ENCODE measurements around the gene UMAD1.

The UMAD1 gene

GRCh38 chr7:7750571-7751242 is 110.2 kb downstream of the UMAD1 start:
- Histone ChIP-seq H3K18ac (ENCODE audit: low read length) (no peak overlapping the region), H2BK5ac (ENCODE audit: low read depth, low read length, poor library complexity) (no peak overlapping the region), H4K91ac (ENCODE audit: low read depth, low read length) (no peak overlapping the region), H3K27ac (ENCODE audit: low read depth, low read length) (no peak overlapping the region), H2BK12ac (ENCODE audit: low read length) (no peak overlapping the region), H2BK120ac (ENCODE audit: insufficient read depth, low read length, poor library complexity) (no peak overlapping the region), H3K9ac (ENCODE audit: low read length) (no peak overlapping the region), H3K27me3 (ENCODE audit: insufficient read depth, low read length) (no peaks in the 10 kb centered on the region), H3K79me1 (ENCODE audit: low read length) (no peaks in the 10 kb centered on the region), H3K79me2 (ENCODE audit: control insufficient read depth, insufficient read depth, low read length, poor library complexity) (no peaks in the 10 kb centered on the region), H3K14ac (ENCODE audit: low read length) (no peak overlapping the region), H3K36me3 (ENCODE audit: control insufficient read depth in 1 of 2, insufficient read depth in 2 of 2, low read length in 2 of 2) (no peaks in the 10 kb centered on the region), H3K4me2 (ENCODE audit: low read length) (no peak overlapping the region), H3K4me3 (ENCODE audit: low read depth, low read length) (no peak overlapping the region), H3K4ac (ENCODE audit: low read depth, low read length) (no peak overlapping the region), H2AK5ac (ENCODE audit: low read length) (no peak overlapping the region), H3K9me3 (ENCODE audit: insufficient read depth, low read depth, low read length) (no peaks in the 10 kb centered on the region), H3K23ac (ENCODE audit: low read length) (no peak overlapping the region), H2AFZ (ENCODE audit: insufficient read depth, low read length, poor library complexity) (no peak overlapping the region), H4K12ac (ENCODE audit: low read depth, low read length) (no peak overlapping the region), H4K8ac (ENCODE audit: low read depth, low read length) (no peak overlapping the region), H3K4me1 (ENCODE audit: control insufficient read depth in 1 of 2, insufficient read depth in 2 of 2, low read length in 2 of 2) (peaks cover 0 to 3% of the 10 kb centered on the region in 2 experiments)
- WGBS (ENCODE audit: extremely low coverage, insufficient coverage, insufficient read length), result no CpG with 5 or more reads among the region's 2 CpGs
- DNase-seq, result no peak

GRCh38 chr7:7751243-7752092 is 110.9 kb downstream of the UMAD1 start:
- no peak overlapping the region for H4K12ac ChIP-seq (ENCODE audit: low read depth, low read length)

GRCh38 chr7:7756577-7756976 is 116.0 kb downstream of the UMAD1 start:
- Histone ChIP-seq H3K9me3 (ENCODE audit: insufficient read depth, low read depth, low read length) (no peaks in the 10 kb centered on the region), H4K12ac (ENCODE audit: low read depth, low read length) (no peak overlapping the region), H3K79me1 (ENCODE audit: low read length) (peaks cover 4% of the 10 kb centered on the region), H4K8ac (ENCODE audit: low read depth, low read length) (no peak overlapping the region), H3K27ac (ENCODE audit: low read depth, low read length) (no peak overlapping the region), H3K4me2 (ENCODE audit: low read length) (no peak overlapping the region), H2BK5ac (ENCODE audit: low read depth, low read length, poor library complexity) (peak overlapping the region; percentile 79), H2BK120ac (ENCODE audit: insufficient read depth, low read length, poor library complexity) (peak overlapping the region; percentile 94), H3K9ac (ENCODE audit: low read length) (no peak overlapping the region), H2BK12ac (ENCODE audit: low read length) (peak overlapping the region; percentile 6), H3K18ac (ENCODE audit: low read length) (no peak overlapping the region), H3K36me3 (ENCODE audit: control insufficient read depth in 1 of 2, insufficient read depth in 2 of 2, low read length in 2 of 2) (no peaks in the 10 kb centered on the region), H3K79me2 (ENCODE audit: control insufficient read depth, insufficient read depth, low read length, poor library complexity) (no peaks in the 10 kb centered on the region), H4K91ac (ENCODE audit: low read depth, low read length) (peak overlapping the region; percentile 55), H3K4ac (ENCODE audit: low read depth, low read length) (peak overlapping the region; percentile 69), H3K14ac (ENCODE audit: low read length) (peak overlapping the region; percentile 61), H2AFZ (ENCODE audit: insufficient read depth, low read length, poor library complexity) (no peak overlapping the region), H2AK5ac (ENCODE audit: low read length) (no peak overlapping the region), H3K4me3 (ENCODE audit: low read depth, low read length) (no peak overlapping the region), H3K27me3 (ENCODE audit: insufficient read depth, low read length) (no peaks in the 10 kb centered on the region), H3K23ac (ENCODE audit: low read length) (no peak overlapping the region), H3K4me1 (ENCODE audit: control insufficient read depth in 1 of 2, insufficient read depth in 2 of 2, low read length in 2 of 2) (peaks cover 2 to 5% of the 10 kb centered on the region in 2 experiments)
- WGBS (ENCODE audit: extremely low coverage, insufficient coverage, insufficient read length), result no CpG with 5 or more reads among the region's 3 CpGs
- DNase-seq, result no peak

More at GRCh38 chr7:7751243-7752092, 110.9 kb downstream of the UMAD1 start:
- Histone ChIP-seq H2BK120ac (ENCODE audit: insufficient read depth, low read length, poor library complexity) (no peak overlapping the region), H3K27ac (ENCODE audit: low read depth, low read length) (no peak overlapping the region), H3K79me1 (ENCODE audit: low read length) (no peaks in the 10 kb centered on the region), H3K79me2 (ENCODE audit: control insufficient read depth, insufficient read depth, low read length, poor library complexity) (no peaks in the 10 kb centered on the region), H3K18ac (ENCODE audit: low read length) (no peak overlapping the region), H2AK5ac (ENCODE audit: low read length) (no peak overlapping the region), H3K4ac (ENCODE audit: low read depth, low read length) (no peak overlapping the region), H2BK12ac (ENCODE audit: low read length) (no peak overlapping the region), H3K14ac (ENCODE audit: low read length) (no peak overlapping the region), H3K9me3 (ENCODE audit: insufficient read depth, low read depth, low read length) (no peaks in the 10 kb centered on the region), H3K9ac (ENCODE audit: low read length) (no peak overlapping the region), H3K23ac (ENCODE audit: low read length) (no peak overlapping the region), H3K27me3 (ENCODE audit: insufficient read depth, low read length) (no peaks in the 10 kb centered on the region), H4K91ac (ENCODE audit: low read depth, low read length) (no peak overlapping the region), H3K4me1 (ENCODE audit: control insufficient read depth in 1 of 2, insufficient read depth in 2 of 2, low read length in 2 of 2) (peaks cover 0 to 3% of the 10 kb centered on the region in 2 experiments), H3K36me3 (ENCODE audit: control insufficient read depth in 1 of 2, insufficient read depth in 2 of 2, low read length in 2 of 2) (no peaks in the 10 kb centered on the region), H4K8ac (ENCODE audit: low read depth, low read length) (no peak overlapping the region), H3K4me2 (ENCODE audit: low read length) (no peak overlapping the region), H2BK5ac (ENCODE audit: low read depth, low read length, poor library complexity) (no peak overlapping the region), H3K4me3 (ENCODE audit: low read depth, low read length) (no peak overlapping the region), H2AFZ (ENCODE audit: insufficient read depth, low read length, poor library complexity) (no peak overlapping the region)
- DNase-seq, result peak in 1 of 2 donors; percentile 63
- WGBS (ENCODE audit: extremely low coverage, insufficient coverage, insufficient read length), result no CpG with 5 or more reads among the region's 3 CpGs

- Histone ChIP-seq H3K4ac (ENCODE audit: low read depth, low read length) (no peak overlapping the region), H3K23ac (ENCODE audit: low read length) (no peak overlapping the region), H3K79me1 (ENCODE audit: low read length) (peaks cover 4% of the 10 kb centered on the region), H3K4me2 (ENCODE audit: low read length) (no peak overlapping the region), H3K9ac (ENCODE audit: low read length) (no peak overlapping the region), H4K8ac (ENCODE audit: low read depth, low read length) (no peak overlapping the region), H2AK5ac (ENCODE audit: low read length) (no peak overlapping the region), H4K12ac (ENCODE audit: low read depth, low read length) (no peak overlapping the region), H3K27ac (ENCODE audit: low read depth, low read length) (peak overlapping the region; percentile 64), H3K18ac (ENCODE audit: low read length) (no peak overlapping the region), H3K4me1 (ENCODE audit: control insufficient read depth in 1 of 2, insufficient read depth in 2 of 2, low read length in 2 of 2) (peaks cover 2 to 5% of the 10 kb centered on the region in 2 experiments), H2BK120ac (ENCODE audit: insufficient read depth, low read length, poor library complexity) (no peak overlapping the region), H2AFZ (ENCODE audit: insufficient read depth, low read length, poor library complexity) (no peak overlapping the region), H3K14ac (ENCODE audit: low read length) (no peak overlapping the region), H3K9me3 (ENCODE audit: insufficient read depth, low read depth, low read length) (no peaks in the 10 kb centered on the region), H3K4me3 (ENCODE audit: low read depth, low read length) (no peak overlapping the region), H3K36me3 (ENCODE audit: control insufficient read depth in 1 of 2, insufficient read depth in 2 of 2, low read length in 2 of 2) (no peaks in the 10 kb centered on the region), H2BK12ac (ENCODE audit: low read length) (no peak overlapping the region), H2BK5ac (ENCODE audit: low read depth, low read length, poor library complexity) (no peak overlapping the region), H3K79me2 (ENCODE audit: control insufficient read depth, insufficient read depth, low read length, poor library complexity) (no peaks in the 10 kb centered on the region), H3K27me3 (ENCODE audit: insufficient read depth, low read length) (no peaks in the 10 kb centered on the region), H4K91ac (ENCODE audit: low read depth, low read length) (no peak overlapping the region)
- DNase-seq, result peak; percentile 6 to 66
- WGBS (ENCODE audit: extremely low coverage, insufficient coverage, insufficient read length), result no CpG with 5 or more reads among the region's 4 CpGs
Observed at GRCh38 chr7:7757576-7757975, 117.0 kb downstream of the UMAD1 start.

All from trophoblast cell (in vitro differentiated cells and primary cell).